Measurements from ENCODE around the gene RXFP3. TPM values are rescaled to one million over a fixed set of nuclear protein-coding genes. Genes with fewer than 3 reads are reported as not detected.

Gene RXFP3
- total RNA-seq, 1 donor from 2014 or later = not detected

- peak; percentile 34 for DNase-seq (ENCODE audit: low spot score, unreplicated experiment)
- H3K9me3 Mint-ChIP-seq (ENCODE audit: low read depth) = no peaks in the 10 kb centered on the region
- peak within 1 kb of the TSS; percentile 80 for H3K4me3 Mint-ChIP-seq (ENCODE audit: low read depth)
- peaks cover 7% of the 10 kb centered on the region for H3K27me3 Mint-ChIP-seq
- peaks cover 31% of the 10 kb centered on the region for H3K4me1 Mint-ChIP-seq (ENCODE audit: low read depth)
- H3K27ac Mint-ChIP-seq = peak within 1 kb of the TSS; percentile 89
- TF ChIP-seq CTCF (IDR thresholded peaks at IDR 0.05; ENCODE audit: unreplicated experiment) = no peak
- H3K36me3 Mint-ChIP-seq (ENCODE audit: insufficient read depth) = no peaks in the 10 kb centered on the region
Observed at GRCh38 chr5:33891788-33892619, 44.2 kb upstream of the RXFP3 start, which contains the start of gene ADAMTS12. ADAMTS12 (minus strand) TSS chr5:33891990; CDS start chr5:33891856, 134 bp downstream.

DNA sequence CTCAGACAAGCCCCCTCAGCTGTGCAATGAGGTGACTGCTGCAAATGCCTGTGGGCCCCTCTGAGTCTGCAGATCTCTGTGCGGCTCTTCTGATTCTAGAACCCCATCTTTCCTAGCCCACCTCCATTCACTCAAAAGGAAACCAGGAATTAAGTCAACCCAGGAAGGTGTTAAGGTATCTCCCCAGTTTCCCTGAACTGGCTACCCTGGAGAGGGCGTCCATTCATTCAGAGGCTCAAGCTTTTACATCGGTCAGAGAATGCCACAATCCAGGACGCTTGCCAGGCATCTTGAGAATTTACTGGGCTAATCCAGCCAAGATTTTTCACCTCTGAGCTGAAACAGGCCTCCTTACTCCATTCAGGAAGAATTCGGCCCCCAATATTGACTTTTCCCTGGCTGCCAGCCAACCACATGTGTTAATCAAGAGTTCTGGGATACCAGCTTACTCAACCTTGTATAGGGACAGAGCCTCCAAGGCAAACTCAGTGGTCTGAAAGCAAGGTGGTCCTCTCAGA, 43.5 kb upstream of the RXFP3 start:
- DNase-seq (ENCODE audit: low spot score, unreplicated experiment) = no peak
- Mint-ChIP-seq H3K9me3 (ENCODE audit: low read depth) (no peaks in the 10 kb centered on the region), H3K27me3 (peaks cover 7% of the 10 kb centered on the region), H3K27ac (peak overlapping the region; percentile 89), H3K36me3 (ENCODE audit: insufficient read depth) (no peaks in the 10 kb centered on the region), H3K4me3 (ENCODE audit: low read depth) (peak overlapping the region; percentile 80), H3K4me1 (ENCODE audit: low read depth) (peaks cover 31% of the 10 kb centered on the region)
- no peak for TF ChIP-seq CTCF (IDR thresholded peaks at IDR 0.05; ENCODE audit: unreplicated experiment)

GRCh38 chr5:33894566-33894965, 41.6 kb upstream of the RXFP3 start:
- H3K36me3 Mint-ChIP-seq (ENCODE audit: insufficient read depth) = no peaks in the 10 kb centered on the region
- H3K4me1 Mint-ChIP-seq (ENCODE audit: low read depth) = peaks cover 27% of the 10 kb centered on the region
- peaks cover 7% of the 10 kb centered on the region for H3K27me3 Mint-ChIP-seq
- no peak overlapping the region for H3K4me3 Mint-ChIP-seq (ENCODE audit: low read depth)
- TF ChIP-seq CTCF (IDR thresholded peaks at IDR 0.05; ENCODE audit: unreplicated experiment) = no peak
- H3K9me3 Mint-ChIP-seq (ENCODE audit: low read depth) = no peaks in the 10 kb centered on the region
- no peak for DNase-seq (ENCODE audit: low spot score, unreplicated experiment)
- no peak overlapping the region for H3K27ac Mint-ChIP-seq

DNA sequence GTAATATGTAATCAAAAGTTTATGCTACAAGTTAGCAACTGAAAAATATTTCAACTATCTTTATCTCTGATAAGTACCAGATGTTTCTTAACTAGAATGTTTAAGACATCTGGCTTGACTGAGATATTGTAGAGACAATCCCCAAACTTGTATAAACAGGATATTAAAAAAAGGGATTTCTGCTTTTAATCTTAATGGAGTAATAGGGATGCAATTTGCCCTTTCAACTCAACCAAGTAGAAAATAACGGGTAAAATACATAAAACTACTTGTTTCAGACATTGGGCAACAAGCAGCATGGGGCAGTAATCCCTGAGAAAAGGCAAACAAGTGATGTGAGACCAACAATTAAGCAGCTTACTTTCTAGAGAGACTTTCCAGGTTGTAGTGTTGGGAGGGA, 35.0 kb upstream of the RXFP3 start:
- no peak overlapping the region for H3K4me3 Mint-ChIP-seq (ENCODE audit: low read depth)
- no peaks in the 10 kb centered on the region for H3K4me1 Mint-ChIP-seq (ENCODE audit: low read depth)
- peaks cover 1% of the 10 kb centered on the region for H3K36me3 Mint-ChIP-seq (ENCODE audit: insufficient read depth)
- TF ChIP-seq CTCF (IDR thresholded peaks at IDR 0.05; ENCODE audit: unreplicated experiment) = no peak
- H3K9me3 Mint-ChIP-seq (ENCODE audit: low read depth) = peaks cover 17% of the 10 kb centered on the region
- H3K27ac Mint-ChIP-seq = no peak overlapping the region
- H3K27me3 Mint-ChIP-seq = peaks cover 3% of the 10 kb centered on the region
- no peak for DNase-seq (ENCODE audit: low spot score, unreplicated experiment)

GRCh38 chr5:33903118-33903517, 33.1 kb upstream of the RXFP3 start:
- Mint-ChIP-seq H3K27me3 (no peaks in the 10 kb centered on the region), H3K4me3 (ENCODE audit: low read depth) (no peak overlapping the region), H3K36me3 (ENCODE audit: insufficient read depth) (peaks cover 4% of the 10 kb centered on the region), H3K27ac (no peak overlapping the region), H3K9me3 (ENCODE audit: low read depth) (peaks cover 30% of the 10 kb centered on the region), H3K4me1 (ENCODE audit: low read depth) (no peaks in the 10 kb centered on the region)
- no peak for DNase-seq (ENCODE audit: low spot score, unreplicated experiment)
- no peak for TF ChIP-seq CTCF (IDR thresholded peaks at IDR 0.05; ENCODE audit: unreplicated experiment)
